NCI-H1105 (cell line): ENCODE results near the gene MTA1.

ENCODE experiments used
- DNase-seq: peaks from one replicate; lab custom pipeline; 2025; lab: John Stamatoyannopoulos, UW

Gene MTA1

GRCh38 chr14:105445901-105446845 is 26.5 kb downstream of the MTA1 start:
- no peak for DNase-seq

DNA sequence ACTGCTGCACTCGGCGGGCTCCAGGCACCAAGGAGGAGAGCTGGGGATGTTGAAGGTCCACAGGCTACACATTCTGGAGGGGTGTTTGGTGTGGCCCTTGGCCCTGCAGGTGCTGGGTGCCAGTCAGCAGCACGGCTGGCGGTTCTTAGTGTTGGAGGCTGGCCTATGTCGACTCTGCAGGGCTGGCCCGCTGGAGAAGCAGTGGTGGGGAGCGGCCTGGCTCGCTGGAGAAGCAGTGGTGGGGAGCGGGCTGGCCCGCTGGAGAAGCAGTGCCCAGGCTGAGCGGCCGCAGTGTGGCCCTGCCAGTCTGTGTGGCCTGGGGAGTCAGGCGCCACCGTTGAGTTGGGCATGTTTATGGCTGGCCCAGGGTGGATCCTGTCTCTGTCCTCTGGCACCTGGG is 27.3 kb downstream of the MTA1 start:
- DNase-seq: no peak

- no peak for DNase-seq
These were observed 28.3 kb downstream of the MTA1 start for GRCh38 chr14:105447651-105448640.

- DNase-seq: no peak
These were observed 29.1 kb downstream of the MTA1 start for GRCh38 chr14:105448706-105449111.

GRCh38 chr14:105449276-105450122 is 29.9 kb downstream of the MTA1 start:
- no peak for DNase-seq

GRCh38 chr14:105450123-105450505 is 30.5 kb downstream of the MTA1 start:
- DNase-seq: no peak

- DNase-seq: no peak
These were observed 31.5 kb downstream of the MTA1 start for GRCh38 chr14:105450864-105451720.

DNA sequence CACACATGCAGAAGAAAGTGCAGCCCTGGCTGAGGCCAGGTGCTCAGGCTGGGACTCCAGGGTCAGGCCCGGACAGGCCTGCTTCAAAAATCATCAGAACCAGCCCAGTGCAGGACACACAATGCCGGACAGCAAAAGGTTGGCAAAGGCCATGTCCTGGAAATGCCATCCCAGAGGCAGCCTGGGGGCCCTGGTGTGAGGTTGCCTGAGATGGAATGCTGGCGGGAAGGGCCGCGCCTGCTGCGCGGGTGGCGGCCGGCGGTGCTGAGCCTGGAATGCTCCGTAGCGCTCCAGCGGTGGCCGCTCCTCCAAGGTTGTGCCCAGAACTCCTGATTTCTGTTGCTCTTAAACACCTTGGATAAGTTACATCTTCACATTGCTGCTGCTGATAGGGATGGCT is 33.3 kb downstream of the MTA1 start:
- DNase-seq: no peak

- DNase-seq: no peak
These were observed 34.2 kb downstream of the MTA1 start for GRCh38 chr14:105453847-105454246.

GRCh38 chr14:105455086-105455640 is 35.5 kb downstream of the MTA1 start:
- no peak for DNase-seq

DNA sequence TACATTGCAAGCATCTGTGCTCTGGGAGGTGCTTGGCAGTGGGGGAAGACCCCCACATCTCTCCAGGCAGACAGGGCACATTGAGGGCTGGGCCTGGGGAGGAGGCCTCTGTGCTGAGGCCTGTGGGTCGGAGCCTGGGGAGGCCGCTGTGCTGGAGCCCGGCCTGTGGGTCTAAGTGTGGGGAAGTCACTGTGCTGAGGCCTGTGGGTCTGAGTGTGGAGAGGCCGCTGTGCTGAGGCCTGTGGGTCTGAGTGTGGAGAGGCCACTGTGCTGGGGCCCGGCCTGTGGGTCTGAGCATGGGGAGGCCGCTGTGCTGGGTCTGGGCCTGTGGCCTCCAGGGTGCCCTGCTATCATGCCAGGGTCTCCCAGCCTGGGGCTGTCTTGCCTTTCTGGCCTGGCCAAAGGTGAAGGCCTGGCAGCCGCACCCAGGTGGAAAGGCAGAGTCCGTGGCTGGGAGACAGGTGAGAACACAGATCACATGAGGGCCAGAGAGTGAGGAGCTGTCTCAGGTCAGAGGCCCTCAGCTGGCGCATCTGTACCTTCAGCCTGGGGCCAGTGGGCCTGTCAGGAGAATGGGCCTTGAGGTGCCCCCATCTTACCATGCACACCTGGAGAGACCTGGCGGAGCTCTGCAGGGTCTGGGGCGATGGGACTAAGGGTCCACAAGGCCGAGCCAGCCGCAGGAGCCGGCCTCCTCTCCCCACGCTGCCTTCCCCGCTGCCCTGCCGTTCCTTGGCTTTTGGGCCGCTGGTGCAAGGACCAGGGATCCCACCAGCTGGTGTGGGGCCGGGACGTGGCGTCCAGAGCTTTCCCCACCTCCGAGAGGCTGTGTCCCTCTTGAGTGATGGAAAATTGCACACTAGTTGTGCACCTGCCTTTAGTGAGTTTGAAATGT is 36.4 kb downstream of the MTA1 start:
- DNase-seq: no peak

DNA sequence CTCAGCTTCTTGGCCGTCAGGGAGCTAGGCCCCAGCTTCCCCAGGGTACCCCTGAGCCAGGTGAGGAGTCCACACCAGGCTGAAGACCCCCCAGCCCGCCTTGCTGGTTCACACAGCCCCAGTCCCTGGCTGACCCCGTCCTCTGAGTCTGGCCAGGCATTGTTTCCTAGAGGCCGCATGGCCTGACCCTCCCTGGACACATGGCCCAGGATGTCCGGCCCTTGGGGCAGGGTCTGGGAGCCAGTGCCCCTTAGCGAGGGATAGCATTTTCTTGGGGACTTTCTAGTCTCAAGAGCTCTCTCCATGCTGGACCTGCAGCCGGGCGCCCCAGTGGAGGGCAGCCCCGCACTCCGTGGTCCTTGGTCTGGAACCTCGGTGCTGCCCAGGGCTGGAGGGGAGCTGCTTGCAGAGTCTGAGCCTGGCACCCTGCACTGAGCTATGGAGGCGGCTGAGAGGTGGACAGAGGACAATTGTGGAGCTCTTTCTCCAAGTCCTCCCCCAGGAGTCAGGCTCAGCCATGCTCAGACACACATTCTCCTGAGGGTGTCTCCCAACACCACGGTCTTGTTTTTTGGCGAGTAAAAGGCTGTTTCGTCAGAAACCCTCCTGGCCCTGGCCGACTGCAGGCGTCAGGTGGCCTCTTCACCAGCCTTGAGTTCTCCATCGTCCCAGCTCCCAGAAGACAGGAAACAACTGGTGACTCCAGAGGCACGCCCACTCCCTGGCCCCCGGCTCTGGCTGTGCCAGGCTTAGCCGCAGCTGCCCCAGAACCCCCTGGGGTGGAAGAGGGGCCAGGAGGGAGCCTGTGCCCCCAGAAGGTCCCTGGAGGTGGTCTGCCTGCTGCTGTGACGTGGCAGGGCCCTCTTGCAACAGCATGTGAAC is 37.4 kb downstream of the MTA1 start:
- no peak for DNase-seq

- no peak for DNase-seq
These were observed 38.4 kb downstream of the MTA1 start for GRCh38 chr14:105458010-105458409.

DNA sequence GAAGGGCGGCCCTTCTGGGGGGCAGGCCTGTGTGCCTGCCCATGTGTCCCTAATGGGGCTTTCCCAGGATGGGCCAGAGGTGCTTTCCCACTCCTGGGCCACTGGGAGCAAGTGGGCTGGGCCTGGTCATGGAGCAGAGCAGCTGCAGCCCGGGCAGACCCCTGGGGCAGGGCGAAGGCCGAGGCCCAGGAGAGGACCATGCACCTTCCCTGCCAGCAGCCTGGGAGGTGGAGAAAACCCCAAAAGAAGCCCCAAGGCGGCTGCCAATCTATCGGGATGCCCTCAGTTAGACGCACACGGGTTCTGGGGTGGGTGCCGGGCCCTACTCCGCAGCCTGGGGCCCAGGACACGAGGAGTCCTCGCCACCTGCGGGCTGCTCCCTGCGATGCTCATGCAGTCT is 38.9 kb downstream of the MTA1 start:
- DNase-seq: no peak

- no peak for DNase-seq
These were observed 40.5 kb downstream of the MTA1 start for GRCh38 chr14:105460116-105460515.

DNA sequence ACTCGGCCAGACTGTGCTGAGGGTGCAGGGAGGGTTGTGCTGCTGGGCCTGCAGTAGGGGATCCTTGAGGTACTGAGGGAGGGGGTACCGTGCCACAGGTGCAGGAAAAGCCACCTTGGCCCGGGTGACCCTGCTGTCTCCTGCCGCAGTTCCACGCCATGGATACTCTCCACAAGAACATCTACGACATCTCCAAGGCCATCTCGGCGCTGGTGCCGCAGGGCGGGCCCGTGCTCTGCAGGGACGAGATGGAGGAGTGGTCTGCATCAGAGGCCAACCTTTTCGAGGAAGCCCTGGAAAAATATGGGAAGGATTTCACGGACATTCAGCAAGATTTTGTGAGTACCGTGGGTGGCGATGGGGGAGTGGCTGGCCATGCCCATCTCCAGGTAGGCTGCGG is 41.0 kb downstream of the MTA1 start:
- no peak for DNase-seq

DNA sequence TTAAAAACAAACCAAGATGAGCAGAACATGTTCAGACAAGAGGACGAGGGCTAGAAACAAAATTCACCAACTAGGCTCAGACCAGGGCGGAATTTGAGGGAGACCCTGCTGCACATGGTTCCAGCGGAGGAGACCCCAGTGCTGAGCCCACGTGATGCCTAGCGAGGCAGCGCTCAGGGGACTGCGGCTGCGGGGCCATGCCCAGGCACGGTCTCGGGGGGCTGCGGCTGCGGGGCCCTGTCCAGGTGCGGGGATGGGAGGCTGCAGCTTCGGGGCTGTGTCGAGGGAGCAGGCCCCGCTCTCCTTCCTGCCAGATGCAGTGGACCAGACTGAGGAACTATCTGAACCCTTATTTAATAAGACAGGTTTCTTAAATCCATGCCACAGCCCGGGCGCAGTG is 42.3 kb downstream of the MTA1 start:
- no peak for DNase-seq

DNA sequence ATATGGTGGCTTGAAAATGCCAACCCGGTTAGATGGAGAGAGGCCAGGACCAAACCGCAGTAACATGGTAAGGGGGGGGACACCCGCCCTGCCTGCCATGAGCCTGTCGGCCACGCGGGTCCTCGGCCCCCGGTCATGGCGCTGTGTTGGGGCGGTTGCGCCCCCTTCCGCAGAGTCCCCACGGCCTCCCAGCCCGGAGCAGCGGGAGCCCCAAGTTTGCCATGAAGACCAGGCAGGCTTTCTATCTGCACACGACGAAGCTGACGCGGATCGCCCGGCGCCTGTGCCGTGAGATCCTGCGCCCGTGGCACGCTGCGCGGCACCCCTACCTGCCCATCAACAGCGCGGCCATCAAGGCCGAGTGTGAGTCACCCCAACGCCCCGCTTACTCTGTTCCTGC is 44.9 kb downstream of the MTA1 start:
- DNase-seq: no peak
